ENCODE measurements around the gene CRYBA2.

The CRYBA2 gene

GRCh38 chr2:219023045-219023605, 29.9 kb upstream of the CRYBA2 start:
- H3K79me2 ChIP-seq (ENCODE audit: insufficient read depth, low read length) = no peaks in the 10 kb centered on the region

GRCh38 chr2:219022616-219023015, 29.4 kb upstream of the CRYBA2 start:
- TF ChIP-seq EZH2phosphoT487 (conservative IDR thresholded peaks at IDR 0.05; ENCODE audit: low read length) (no peak), CTCF (IDR thresholded peaks at IDR 0.05; ENCODE audit: insufficient read depth, low read length, poor library complexity, severe bottlenecking) (no peak)
- no peaks in the 10 kb centered on the region for H3K9me3 ChIP-seq (ENCODE audit: insufficient read depth, low read length)
- H3K4me3 ChIP-seq (ENCODE audit: insufficient read depth, low read length, poor library complexity, severe bottlenecking) = no peak overlapping the region
- H3K79me2 ChIP-seq (ENCODE audit: insufficient read depth, low read length) = no peaks in the 10 kb centered on the region
- H3K27me3 ChIP-seq (ENCODE audit: low read length) = no peaks in the 10 kb centered on the region
- H3K9me2 ChIP-seq (replicated peaks; ENCODE audit: insufficient read depth, low read length) = no peaks in the 10 kb centered on the region
- no peak overlapping the region for H3K9ac ChIP-seq (ENCODE audit: low read length)
- no peaks in the 10 kb centered on the region for H3F3A ChIP-seq (ENCODE audit: insufficient read depth)
- no peaks in the 10 kb centered on the region for H3K36me3 ChIP-seq (ENCODE audit: low read length)
- H4K20me1 ChIP-seq (ENCODE audit: low read depth, low read length) = no peaks in the 10 kb centered on the region
- no peak overlapping the region for H2AFZ ChIP-seq (ENCODE audit: low read depth, low read length, severe bottlenecking)
- no peak overlapping the region for H3K27ac ChIP-seq (ENCODE audit: low read depth, low read length)
- no peak overlapping the region for H3K4me2 ChIP-seq (ENCODE audit: low read depth, low read length, poor library complexity, severe bottlenecking)

More at GRCh38 chr2:219023045-219023605, 29.9 kb upstream of the CRYBA2 start:
- no peaks in the 10 kb centered on the region for H3K9me2 ChIP-seq (replicated peaks; ENCODE audit: insufficient read depth, low read length)
- H3K4me3 ChIP-seq (ENCODE audit: insufficient read depth, low read length, poor library complexity, severe bottlenecking) = no peak overlapping the region
- H4K20me1 ChIP-seq (ENCODE audit: low read depth, low read length) = no peaks in the 10 kb centered on the region
- no peaks in the 10 kb centered on the region for H3F3A ChIP-seq (ENCODE audit: insufficient read depth)
- H3K9ac ChIP-seq (ENCODE audit: low read length) = no peak overlapping the region
- H2AFZ ChIP-seq (ENCODE audit: low read depth, low read length, severe bottlenecking) = no peak overlapping the region
- no peak overlapping the region for H3K4me2 ChIP-seq (ENCODE audit: low read depth, low read length, poor library complexity, severe bottlenecking)
- H3K27me3 ChIP-seq (ENCODE audit: low read length) = no peaks in the 10 kb centered on the region
- H3K27ac ChIP-seq (ENCODE audit: low read depth, low read length) = no peak overlapping the region
- H3K9me3 ChIP-seq (ENCODE audit: insufficient read depth, low read length) = no peaks in the 10 kb centered on the region
- TF ChIP-seq CTCF (IDR thresholded peaks at IDR 0.05; ENCODE audit: insufficient read depth, low read length, poor library complexity, severe bottlenecking) (no peak), EZH2phosphoT487 (conservative IDR thresholded peaks at IDR 0.05; ENCODE audit: low read length) (no peak)
- H3K36me3 ChIP-seq (ENCODE audit: low read length) = no peaks in the 10 kb centered on the region

- H3K9me3 ChIP-seq (ENCODE audit: insufficient read depth, low read length) = no peaks in the 10 kb centered on the region
- no peaks in the 10 kb centered on the region for H3F3A ChIP-seq (ENCODE audit: insufficient read depth)
- no peak overlapping the region for H2AFZ ChIP-seq (ENCODE audit: low read depth, low read length, severe bottlenecking)
- no peaks in the 10 kb centered on the region for H3K79me2 ChIP-seq (ENCODE audit: insufficient read depth, low read length)
- H4K20me1 ChIP-seq (ENCODE audit: low read depth, low read length) = no peaks in the 10 kb centered on the region
- no peaks in the 10 kb centered on the region for H3K9me2 ChIP-seq (replicated peaks; ENCODE audit: insufficient read depth, low read length)
- no peaks in the 10 kb centered on the region for H3K36me3 ChIP-seq (ENCODE audit: low read length)
- no peak overlapping the region for H3K27ac ChIP-seq (ENCODE audit: low read depth, low read length)
- H3K4me3 ChIP-seq (ENCODE audit: insufficient read depth, low read length, poor library complexity, severe bottlenecking) = no peak overlapping the region
- TF ChIP-seq EZH2phosphoT487 (conservative IDR thresholded peaks at IDR 0.05; ENCODE audit: low read length) = no peak
- no peak for TF ChIP-seq CTCF (IDR thresholded peaks at IDR 0.05; ENCODE audit: insufficient read depth, low read length, poor library complexity, severe bottlenecking)
- H3K9ac ChIP-seq (ENCODE audit: low read length) = no peak overlapping the region
- H3K27me3 ChIP-seq (ENCODE audit: low read length) = no peaks in the 10 kb centered on the region
- H3K4me2 ChIP-seq (ENCODE audit: low read depth, low read length, poor library complexity, severe bottlenecking) = no peak overlapping the region
Measured at GRCh38 chr2:219022041-219022440, 28.8 kb upstream of the CRYBA2 start.
